H1 (cell line): Measurements from ENCODE around the gene AKAP9. TPM values are rescaled to one million over a fixed set of nuclear protein-coding genes. Genes with fewer than 3 reads are reported as not detected.

Experiments used
- CTCF ChIA-PET: fragments of 300-600 bp; sonication (Branson Sonifier 250); formaldehyde crosslinking; loops from one replicate; lab custom pipeline; 2021; ENCODE audit not compliant: partially characterized antibody; lab: Charles Lee
- POLR2A ChIA-PET: fragments of 300-600 bp; sonication (Branson Sonifier 250); formaldehyde crosslinking; loops from one replicate; lab custom pipeline; 2021; ENCODE audit warnings: inconsistent platforms; ENCODE audit not compliant: partially characterized antibody; lab: Charles Lee
- DNase-seq, 2 experiments: peaks; one replicate each; pipeline versions ENCODE4 v3.0.0 to v3.0.0-alpha.2; 2010 to 2022; ENCODE audit warnings: low spot score in 2 of 2, low read depth in 1 of 2, mixed read lengths in 1 of 2
- FAIRE-seq: peaks from 2 replicates; lab custom pipeline; 2011; peaks lifted over from hg19 to GRCh38; lab: Jason Lieb, UNC
- H2AFZ ChIP-seq: 2 replicates; pipeline ENCODE4 v1.8.1; 2012; ENCODE audit warnings: low read length, inconsistent platforms
- H2AK5ac ChIP-seq: 2 replicates; pipeline ENCODE4 v1.6.1; 2013; ENCODE audit warnings: low read depth, low read length
- H2BK120ac ChIP-seq: replicated peaks from 2 replicates; pipeline ENCODE3; 2013; ENCODE audit warnings: low read depth, low read length, inconsistent platforms
- H2BK12ac ChIP-seq: 2 replicates; pipeline ENCODE4 v1.6.1; 2013; ENCODE audit warnings: low read depth, low read length
- H2BK15ac ChIP-seq: 2 replicates; pipeline ENCODE4 v1.6.1; 2013; ENCODE audit warnings: low read length
- H2BK20ac ChIP-seq: 2 replicates; pipeline ENCODE4 v1.6.1; 2013; ENCODE audit warnings: low read length
- H2BK5ac ChIP-seq: 2 replicates; pipeline ENCODE4 v1.6.1; 2013; ENCODE audit warnings: low read depth, low read length
- H3K14ac ChIP-seq: 2 replicates; pipeline ENCODE4 v1.6.1; 2013; ENCODE audit warnings: inconsistent platforms; ENCODE audit not compliant: insufficient read length
- H3K18ac ChIP-seq: 2 replicates; pipeline ENCODE4 v1.6.1; 2013; ENCODE audit warnings: low read length; ENCODE audit errors: extremely low read depth
- H3K23ac ChIP-seq: 2 replicates; pipeline ENCODE4 v1.6.1; 2013; ENCODE audit warnings: inconsistent platforms; ENCODE audit not compliant: insufficient read length
- H3K23me2 ChIP-seq: 2 replicates; pipeline ENCODE4 v1.6.1; 2013; ENCODE audit warnings: low read depth, low read length
- H3K27ac ChIP-seq: 2 replicates; pipeline ENCODE4 v1.6.1; 2011; ENCODE audit warnings: low read depth, low read length, inconsistent platforms
- H3K27me3 ChIP-seq, 4 experiments: replicated peaks in 1 of 4; 1 replicate in 1 of 4; 2 replicates in 3 of 4; pipeline versions ENCODE4 v1.6.1 to v1.8.1; 2011 to 2013; ENCODE audit warnings: low read length in 3 of 4, mild to moderate bottlenecking in 3 of 4, inconsistent platforms in 2 of 4, mixed read lengths in 2 of 4, moderate library complexity in 1 of 4; ENCODE audit not compliant: control insufficient read depth in 3 of 4, insufficient read depth in 3 of 4; ENCODE audit errors: extremely low read depth in 1 of 4
- H3K36me3 ChIP-seq, 4 experiments: 2 replicates each; pipeline versions ENCODE4 v1.6.1 to v1.8.1; 2011 to 2013; ENCODE audit warnings: mild to moderate bottlenecking in 4 of 4, low read length in 3 of 4, moderate library complexity in 2 of 4, control low read depth in 1 of 4, inconsistent platforms in 1 of 4; ENCODE audit not compliant: insufficient read depth in 4 of 4, control insufficient read depth in 2 of 4
- H3K4ac ChIP-seq: replicated peaks from 2 replicates; pipeline ENCODE3; 2013; ENCODE audit warnings: low read length, low read depth, mixed read lengths, inconsistent platforms; ENCODE audit not compliant: insufficient read length
- H3K4me1 ChIP-seq, 4 experiments: replicated peaks in 1 of 4; 1 replicate in 1 of 4; 2 replicates in 3 of 4; pipeline versions ENCODE4 v1.6.1 to v1.8.1; 2011 to 2013; ENCODE audit warnings: low read length in 3 of 4, inconsistent platforms in 2 of 4, mixed read lengths in 1 of 4; ENCODE audit not compliant: insufficient read depth in 4 of 4, control insufficient read depth in 3 of 4
- H3K4me2 ChIP-seq, 2 experiments: 2 replicates each; pipeline versions ENCODE4 v1.6.1 to v1.8.1; 2011 to 2013; ENCODE audit warnings: low read depth in 2 of 2, low read length in 2 of 2, control low read depth in 1 of 2, inconsistent platforms in 1 of 2, mild to moderate bottlenecking in 1 of 2; ENCODE audit not compliant: insufficient read depth in 1 of 2
- H3K4me3 ChIP-seq, 4 experiments: fragments of 200-600, 300-600 bp in 1 of 4; sonication (generic), shearing (Covaris generic), sonication (Bioruptor Twin) in 1 of 4; 2 replicates each; pipeline versions ENCODE4 v1.5.1 to v1.8.1; 2011 to 2016; ENCODE audit warnings: low read length in 4 of 4, low read depth in 3 of 4, control low read depth in 2 of 4, inconsistent platforms in 2 of 4, mild to moderate bottlenecking in 2 of 4, mixed read lengths in 1 of 4, moderate library complexity in 1 of 4; ENCODE audit not compliant: insufficient read depth in 2 of 4; ENCODE audit errors: extremely low read depth in 1 of 4
- H3K56ac ChIP-seq: replicated peaks from 2 replicates; pipeline ENCODE3; 2013; ENCODE audit warnings: low read depth, mild to moderate bottlenecking, mixed read lengths, low read length, inconsistent platforms; ENCODE audit not compliant: insufficient read length
- H3K79me1 ChIP-seq: 2 replicates; pipeline ENCODE4 v1.6.1; 2013; ENCODE audit warnings: low read depth, low read length, control low read depth
- H3K79me2 ChIP-seq, 2 experiments: 2 replicates each; pipeline versions ENCODE4 v1.6.1 to v1.8.1; 2012 to 2013; ENCODE audit warnings: low read length in 2 of 2, mild to moderate bottlenecking in 2 of 2, inconsistent platforms in 1 of 2; ENCODE audit not compliant: insufficient read depth in 2 of 2, control insufficient read depth in 1 of 2
- H3K9ac ChIP-seq, 4 experiments: replicated peaks in 1 of 4; 1 replicate in 1 of 4; 2 replicates in 3 of 4; pipeline versions ENCODE4 v1.6.1 to v1.8.1; 2011 to 2013; ENCODE audit warnings: low read depth in 3 of 4, low read length in 3 of 4, control low read depth in 2 of 4, mild to moderate bottlenecking in 2 of 4, moderate library complexity in 2 of 4, inconsistent platforms in 1 of 4; ENCODE audit errors: extremely low read depth in 1 of 4
- H3K9me3 ChIP-seq, 2 experiments: 2 replicates each; pipeline versions ENCODE4 v1.6.1 to v1.8.1; 2012 to 2013; ENCODE audit warnings: mild to moderate bottlenecking in 2 of 2, moderate library complexity in 2 of 2, control low read depth in 1 of 2, inconsistent platforms in 1 of 2, low read depth in 1 of 2, low read length in 1 of 2, mixed read lengths in 1 of 2; ENCODE audit not compliant: insufficient read depth in 2 of 2
- H4K20me1 ChIP-seq, 2 experiments: replicated peaks in 1 of 2; 2 replicates each; pipeline versions ENCODE3 to v1.8.1; 2011 to 2013; ENCODE audit warnings: inconsistent platforms in 2 of 2, low read length in 2 of 2, mild to moderate bottlenecking in 1 of 2; ENCODE audit not compliant: insufficient read depth in 2 of 2, control insufficient read depth in 1 of 2
- H4K5ac ChIP-seq: 2 replicates; pipeline ENCODE4 v1.6.1; 2013; ENCODE audit warnings: low read length, low read depth, mixed read lengths, inconsistent platforms; ENCODE audit not compliant: insufficient read length
- H4K8ac ChIP-seq: 2 replicates; pipeline ENCODE4 v1.8.0; 2013; ENCODE audit warnings: mild to moderate bottlenecking, moderate library complexity, low read length, inconsistent platforms; ENCODE audit not compliant: insufficient read depth; ENCODE audit errors: extremely low read depth
- H4K91ac ChIP-seq: replicated peaks from 2 replicates; pipeline ENCODE3; 2013; ENCODE audit warnings: low read length, mixed read lengths, inconsistent platforms; ENCODE audit not compliant: insufficient read length
- ATF2 ChIP-seq: IDR thresholded peaks from 2 replicates; pipeline ENCODE4 v1.6.1; 2012; ENCODE audit warnings: low read length, inconsistent platforms
- CHD2 ChIP-seq: IDR thresholded peaks from 2 replicates; pipeline ENCODE4 v1.6.1; 2012; ENCODE audit warnings: low read length, improper control_type of control experiment
- E2F6 ChIP-seq: IDR thresholded peaks from 2 replicates; pipeline ENCODE4 v1.6.1; 2012; ENCODE audit warnings: inconsistent platforms
- EZH2 ChIP-seq: fragments of 200-600 bp; sonication (generic); IDR thresholded peaks from 2 replicates; pipeline ENCODE4 v1.7.1; 2012; ENCODE audit warnings: low read depth, mild to moderate bottlenecking, moderate library complexity, low read length, inconsistent platforms; ENCODE audit not compliant: severe bottlenecking
- HDAC2 ChIP-seq, 2 experiments: fragments of 300-600 bp in 1 of 2; sonication (generic) in 1 of 2; IDR thresholded peaks; 2 replicates each; pipeline ENCODE4 v1.6.1; 2011 to 2012; ENCODE audit warnings: low read depth in 2 of 2, low read length in 2 of 2, mild to moderate bottlenecking in 2 of 2, moderate library complexity in 2 of 2, borderline replicate concordance in 1 of 2, inconsistent platforms in 1 of 2
- POLR2A ChIP-seq, 2 experiments: IDR thresholded peaks; 1 replicate in 1 of 2; 2 replicates in 1 of 2; pipeline ENCODE4 v1.6.1; 2011; ENCODE audit warnings: low read depth in 2 of 2, low read length in 2 of 2, mild to moderate bottlenecking in 2 of 2; ENCODE audit errors: control extremely low read depth in 1 of 2
- POLR2AphosphoS5 ChIP-seq: IDR thresholded peaks from 2 replicates; pipeline ENCODE4 v1.6.1; 2011; ENCODE audit warnings: low read depth, low read length
- RBBP5 ChIP-seq: IDR thresholded peaks from 2 replicates; pipeline ENCODE4 v1.7.1; 2012; ENCODE audit warnings: low read depth, mild to moderate bottlenecking, inconsistent platforms, low read length, moderate library complexity, borderline replicate concordance
- RFX5 ChIP-seq: IDR thresholded peaks from 2 replicates; pipeline ENCODE4 v1.6.1; 2011; ENCODE audit warnings: low read depth, low read length, improper control_type of control experiment, borderline replicate concordance
- TBP ChIP-seq: IDR thresholded peaks from 2 replicates; pipeline ENCODE4 v1.6.1; 2011; ENCODE audit warnings: low read depth, low read length, improper control_type of control experiment
- TEAD4 ChIP-seq: IDR thresholded peaks from 2 replicates; pipeline ENCODE4 v1.6.1; 2012; ENCODE audit warnings: low read depth, low read length, inconsistent platforms, mixed read lengths
- WGBS, 2 experiments: shearing (Covaris generic) in 1 of 2; methylation state at CpG; one replicate each; pipeline versions ENCODE4 v1.1.6 to v1.1.7; 2013 to 2015; ENCODE audit warnings: low lambda C conversion rate in 2 of 2, mixed read lengths in 2 of 2, inconsistent platforms in 1 of 2, low coverage in 1 of 2, missing lambda C conversion rate in 1 of 2; ENCODE audit not compliant: insufficient replicate concordance in 2 of 2, insufficient coverage in 1 of 2, insufficient read length in 1 of 2; ENCODE audit errors: extremely low coverage in 1 of 2, missing lambda C conversion rate in 1 of 2; 5-methylcytosine and 5-hydroxymethylcytosine counted together
- polyA plus RNA-seq, 7 experiments: library from polyadenylated mRNA; depleted of rRNA in 3 of 7; stranded (reverse) in 5 of 7; unstranded in 2 of 7; fragments of >200 nt in 5 of 7; fragments of 200-250 nt in 2 of 7; gene quantifications; 1 replicate in 5 of 7; 2 replicates in 1 of 7; 4 replicates in 1 of 7; pipeline versions ENCODE4 v1.2.1 to v1.2.3, GENCODE V29; 2011 to 2013; ENCODE audit warnings: missing spikeins in 2 of 7, mixed read lengths in 2 of 7
- total RNA-seq: library from RNA; stranded (reverse); fragmentation: NEBNext Ultra II Directional; extraction: Animal tissue kit (Norgen Biotek cat#: 25700); gene quantifications from 2 replicates; pipeline ENCODE4 v1.2.1, GENCODE V29; 2021

Gene AKAP9
- total and polyA plus RNA-seq, 2 of the 8 experiments (the other 6 are each of a cell fraction or from before 2014, with no cell fraction given) = 6.2 to 26.3 TPM

GRCh38 chr7:91894781-91895480, 45.7 kb upstream of the AKAP9 start:
- Histone ChIP-seq H2BK15ac (no peak overlapping the region), H2BK12ac (no peak overlapping the region), H3K27ac (no peak overlapping the region), H3K4me3 (no peak overlapping the region), H2BK120ac (no peak overlapping the region), H3K36me3 (no peaks in the 10 kb centered on the region), H2BK20ac (no peak overlapping the region), H3K9ac (no peak overlapping the region), H3K79me2 (no peaks in the 10 kb centered on the region), H3K27me3 (no peaks in the 10 kb centered on the region), H2BK5ac (no peak overlapping the region), H2AFZ (no peak overlapping the region), H4K91ac (no peak overlapping the region), H2AK5ac (no peak overlapping the region), H3K79me1 (no peaks in the 10 kb centered on the region), H3K4me2 (no peak overlapping the region), H4K5ac (no peak overlapping the region), H3K23ac (no peak overlapping the region), H3K9me3 (peaks cover 1 to 2% of the 10 kb centered on the region in 2 experiments; a peak in 3 of 4 replicates), H3K4me1 (no peaks in the 10 kb centered on the region), H3K14ac (no peak overlapping the region), H3K56ac (no peak overlapping the region), H4K20me1 (no peaks in the 10 kb centered on the region), H4K8ac (no peak overlapping the region), H3K23me2 (no peaks in the 10 kb centered on the region), H3K4ac (no peak overlapping the region), H3K18ac (no peak overlapping the region)
- WGBS, 2 experiments = 76% methylated on average over 1 of the region's 1 CpG; no CpG with 5 or more reads in 1 of the 2 experiments
- FAIRE-seq (no peak), DNase-seq (no peak)
- ChIA-PET CTCF (interaction anchor here (0.5 to 1.3 kb wide), 3 partner anchors 15 to 529 kb away, joined by 3 to 5 read pairs (median 3); partner anchors contain the start of gene MTERF1), POLR2A (no interaction called here)
- no peak for TF ChIP-seq RFX5
- no peak for TF ChIP-seq E2F6
- no peak for TF ChIP-seq CHD2
- TF ChIP-seq TEAD4 = no peak
- TF ChIP-seq EZH2 = no peak
- TF ChIP-seq HDAC2 (IDR thresholded peaks at IDR 0.05; ENCODE audit: borderline replicate concordance in 1 of 2, low read depth in 2 of 2, low read length in 2 of 2) = no peak
- no peak for TF ChIP-seq POLR2AphosphoS5
- TF ChIP-seq RBBP5 = no peak
- no peak for TF ChIP-seq POLR2A (IDR thresholded peaks at IDR 0.05; ENCODE audit: control extremely low read depth in 1 of 2, low read depth in 2 of 2, low read length in 2 of 2)
- TF ChIP-seq ATF2 = no peak
- TF ChIP-seq TBP = no peak
